Measurements from ENCODE around the gene SBNO2. TPM values are rescaled to one million over a fixed set of nuclear protein-coding genes. Genes with fewer than 3 reads are reported as not detected.

SBNO2 gene
- total and polyA plus RNA-seq, 12 donors = 12.6 to 61.3 (median 16.1) TPM

DNA sequence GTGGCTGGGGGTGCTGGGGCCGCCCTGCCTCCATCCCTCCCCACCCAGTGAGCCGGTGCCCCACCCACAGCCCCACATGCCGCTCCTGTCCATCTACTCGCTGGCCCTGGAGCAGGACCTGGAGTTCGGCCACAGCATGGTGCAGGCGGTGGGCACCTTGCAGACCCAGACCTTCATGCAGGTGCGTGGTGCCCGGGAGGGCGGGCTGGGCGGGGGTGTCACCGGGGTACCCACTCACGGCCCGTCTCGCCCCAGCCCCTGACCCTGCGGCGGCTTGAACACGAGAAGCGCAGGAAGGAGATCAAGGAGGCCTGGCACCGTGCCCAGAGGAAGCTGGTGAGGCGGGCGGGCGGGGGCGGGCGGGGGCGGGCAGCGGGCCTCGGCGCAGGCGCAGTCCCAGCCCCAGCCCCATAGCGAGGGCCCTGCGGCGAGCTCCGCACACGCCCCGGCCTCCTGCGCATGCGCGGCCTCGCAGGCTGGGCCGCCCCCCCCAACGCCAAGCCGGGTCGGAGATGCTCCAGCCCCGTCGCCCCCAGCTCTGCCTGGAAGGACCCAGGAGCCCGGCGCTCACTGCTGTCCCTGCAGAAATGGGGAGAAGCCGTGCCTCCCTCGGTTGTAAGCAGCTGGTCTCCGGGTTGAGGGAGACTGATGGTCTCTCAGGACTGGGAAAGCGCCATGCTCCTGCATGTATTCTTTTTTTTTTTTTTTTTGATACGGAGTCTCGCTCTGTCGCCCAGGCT lies 99.4 kb downstream of the SBNO2 start:
- intact Hi-C loops (cut with DNase I) = no loop called here
- ATAC-seq (peak; percentile 26 to 54 (median 42)), DNase-seq (peak; percentile 78 to 85)
- 63 to 69% methylated on average over 51 to 54 of the region's 54 CpGs for WGBS, 2 donors
- Histone ChIP-seq H3K4me1 (peaks cover 0 to 70% (median 8%) of the 10 kb centered on the region in 9 donors), H3K9me3 (no peaks in the 10 kb centered on the region), H3K27ac (peak overlapping the region in 2 of 10 donors; percentile 19 to 81), H3K36me3 (peaks cover 0 to 62% (median 0%) of the 10 kb centered on the region in 9 donors), H3K4me3 (peak overlapping the region in 5 of 10 donors; percentile 13 to 40 (median 29)), H3K27me3 (peaks cover 10 to 34% (median 23%) of the 10 kb centered on the region in 7 donors)
- TF ChIP-seq, protein P1, sequence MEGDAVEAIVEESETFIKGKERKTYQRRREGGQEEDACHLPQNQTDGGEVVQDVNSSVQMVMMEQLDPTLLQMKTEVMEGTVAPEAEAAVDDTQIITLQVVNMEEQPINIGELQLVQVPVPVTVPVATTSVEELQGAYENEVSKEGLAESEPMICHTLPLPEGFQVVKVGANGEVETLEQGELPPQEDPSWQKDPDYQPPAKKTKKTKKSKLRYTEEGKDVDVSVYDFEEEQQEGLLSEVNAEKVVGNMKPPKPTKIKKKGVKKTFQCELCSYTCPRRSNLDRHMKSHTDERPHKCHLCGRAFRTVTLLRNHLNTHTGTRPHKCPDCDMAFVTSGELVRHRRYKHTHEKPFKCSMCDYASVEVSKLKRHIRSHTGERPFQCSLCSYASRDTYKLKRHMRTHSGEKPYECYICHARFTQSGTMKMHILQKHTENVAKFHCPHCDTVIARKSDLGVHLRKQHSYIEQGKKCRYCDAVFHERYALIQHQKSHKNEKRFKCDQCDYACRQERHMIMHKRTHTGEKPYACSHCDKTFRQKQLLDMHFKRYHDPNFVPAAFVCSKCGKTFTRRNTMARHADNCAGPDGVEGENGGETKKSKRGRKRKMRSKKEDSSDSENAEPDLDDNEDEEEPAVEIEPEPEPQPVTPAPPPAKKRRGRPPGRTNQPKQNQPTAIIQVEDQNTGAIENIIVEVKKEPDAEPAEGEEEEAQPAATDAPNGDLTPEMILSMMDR (IDR thresholded peaks at IDR 0.05) = no peak

DNA sequence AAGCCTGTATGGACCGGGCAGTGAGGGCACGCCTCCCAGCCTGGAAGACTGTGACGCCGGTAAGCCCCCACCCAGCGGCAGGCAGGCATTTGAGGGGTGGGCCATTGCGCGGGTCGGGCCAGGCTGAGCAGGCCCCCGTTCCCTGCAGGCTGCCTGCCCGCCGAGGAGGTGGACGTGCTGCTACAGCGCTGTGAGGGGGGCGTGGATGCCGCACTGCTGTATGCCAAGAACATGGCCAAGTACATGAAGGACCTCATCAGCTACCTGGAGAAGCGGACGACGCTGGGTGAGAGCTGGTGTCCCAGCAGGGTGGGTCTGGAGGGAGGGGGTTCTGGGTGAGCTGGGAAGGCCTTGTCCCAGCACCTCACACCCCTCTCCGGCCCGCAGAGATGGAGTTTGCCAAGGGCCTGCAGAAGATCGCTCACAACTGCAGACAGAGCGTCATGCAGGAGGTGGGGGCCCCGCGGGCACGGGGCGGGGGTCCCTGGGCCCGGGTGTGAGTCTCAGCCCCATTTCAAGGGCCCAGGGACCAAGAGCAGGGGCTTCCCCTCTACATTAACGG lies 100.0 kb downstream of the SBNO2 start:
- DNase-seq (no peak), ATAC-seq (peak in 1 of 8 donors; percentile 6)
- Histone ChIP-seq H3K4me3 (peak overlapping the region in 4 of 10 donors; percentile 15 to 40 (median 33)), H3K4me1 (peaks cover 0 to 76% (median 13%) of the 10 kb centered on the region in 9 donors), H3K36me3 (peaks cover 0 to 55% (median 0%) of the 10 kb centered on the region in 9 donors), H3K27me3 (peaks cover 16 to 41% (median 30%) of the 10 kb centered on the region in 7 donors), H3K27ac (peak overlapping the region in 2 of 10 donors; percentile 19 to 81), H3K9me3 (no peaks in the 10 kb centered on the region)
- TF ChIP-seq, protein P1 (IDR thresholded peaks at IDR 0.05) = no peak
- intact Hi-C loops (cut with DNase I) = no loop called here
- 85% methylated on average over 27 to 28 of the region's 28 CpGs for WGBS, 2 donors

DNA sequence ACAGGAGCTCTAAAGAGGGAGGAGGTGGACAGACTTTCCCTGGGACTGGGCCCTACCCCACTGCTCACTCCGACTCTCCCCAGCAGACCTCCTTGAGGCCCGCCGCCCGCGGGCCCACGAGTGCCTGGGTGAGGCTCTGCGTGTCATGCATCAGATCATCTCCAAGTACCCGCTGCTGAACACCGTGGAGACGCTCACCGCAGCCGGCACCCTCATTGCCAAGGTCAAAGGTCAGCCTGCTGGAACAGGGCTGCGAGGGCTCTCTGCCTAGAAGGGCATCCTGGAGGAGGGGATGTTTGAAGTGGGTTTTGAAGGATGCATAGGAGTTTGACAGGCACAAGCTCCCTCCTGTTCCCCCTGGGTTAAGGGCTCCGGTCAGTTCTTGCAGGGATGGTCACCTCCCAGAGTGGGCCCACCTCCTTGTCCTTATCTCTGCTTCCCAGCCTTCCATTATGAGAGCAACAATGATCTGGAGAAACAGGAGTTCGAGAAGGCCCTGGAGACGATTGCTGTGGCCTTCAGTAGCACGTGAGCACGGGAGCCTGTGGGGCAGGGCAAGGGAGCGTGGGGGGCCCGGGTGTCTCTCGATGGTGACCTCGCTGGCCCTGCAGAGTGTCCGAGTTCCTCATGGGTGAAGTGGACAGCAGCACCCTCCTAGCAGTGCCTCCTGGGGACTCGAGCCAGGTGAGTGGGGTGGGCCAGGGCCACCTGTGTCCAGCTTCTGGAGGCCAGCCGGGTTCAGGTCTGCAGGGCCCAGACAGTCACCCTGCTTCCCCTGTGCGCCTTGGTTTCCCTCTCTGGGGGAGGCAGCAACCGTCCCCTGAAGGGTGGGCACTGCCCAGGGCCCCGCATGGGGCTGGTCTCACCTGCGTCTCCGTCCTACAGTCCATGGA lies 100.8 kb downstream of the SBNO2 start:
- peaks cover 18 to 48% (median 37%) of the 10 kb centered on the region in 7 donors for H3K27me3 ChIP-seq
- TF ChIP-seq, protein P1 (IDR thresholded peaks at IDR 0.05) = no peak
- H3K27ac ChIP-seq = no peak overlapping the region
- H3K36me3 ChIP-seq = peaks cover 0 to 49% (median 0%) of the 10 kb centered on the region in 9 donors
- H3K4me3 ChIP-seq = no peak overlapping the region
- WGBS, 2 donors = 92 to 94% methylated on average over 29 to 30 of the region's 30 CpGs
- no peaks in the 10 kb centered on the region for H3K9me3 ChIP-seq
- intact Hi-C loops (cut with DNase I) = no loop called here
- peaks cover 0 to 82% (median 13%) of the 10 kb centered on the region in 9 donors for H3K4me1 ChIP-seq
- DNase-seq (no peak), ATAC-seq (peak in 1 of 8 donors; percentile 9)

Measured in heart right ventricle (tissue), 16 donors.